ENCODE data around the gene IFNA7.
"Not testable (repeated sequence)": the region's sequence is repeated elsewhere in the genome, so short reads cannot be mapped to it uniquely, and the experiment has no call there.

The IFNA7 gene

DNA sequence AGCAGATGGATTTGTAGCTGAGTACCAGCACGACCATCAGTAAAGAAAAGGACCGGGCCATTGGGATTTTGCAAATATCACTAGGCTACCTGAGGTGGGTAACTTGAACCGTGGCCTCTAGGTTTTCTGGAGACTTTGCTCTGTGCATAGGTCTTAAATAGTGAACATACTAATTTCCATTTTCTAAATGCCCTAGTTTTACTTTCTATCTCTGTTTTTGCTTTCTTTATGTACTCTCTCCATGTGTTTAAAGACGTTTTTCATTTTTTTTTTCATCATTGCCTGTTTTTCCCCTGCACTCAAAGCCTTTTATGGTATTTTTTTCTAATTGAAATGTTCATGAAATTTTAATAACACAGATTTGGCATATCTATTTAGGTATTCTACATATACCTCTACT, at the start of gene IFNA7:
Gene IFNA7 (minus strand): TSS at position 101 of the 400 bp plus-strand sequence. CDS start 40 bp downstream, at position 61.
- peaks cover 32% of the 10 kb centered on the region for H3K27me3 Mint-ChIP-seq
- not testable (repeated sequence) for H3K9me3 Mint-ChIP-seq, H3K36me3 Mint-ChIP-seq

DNA sequence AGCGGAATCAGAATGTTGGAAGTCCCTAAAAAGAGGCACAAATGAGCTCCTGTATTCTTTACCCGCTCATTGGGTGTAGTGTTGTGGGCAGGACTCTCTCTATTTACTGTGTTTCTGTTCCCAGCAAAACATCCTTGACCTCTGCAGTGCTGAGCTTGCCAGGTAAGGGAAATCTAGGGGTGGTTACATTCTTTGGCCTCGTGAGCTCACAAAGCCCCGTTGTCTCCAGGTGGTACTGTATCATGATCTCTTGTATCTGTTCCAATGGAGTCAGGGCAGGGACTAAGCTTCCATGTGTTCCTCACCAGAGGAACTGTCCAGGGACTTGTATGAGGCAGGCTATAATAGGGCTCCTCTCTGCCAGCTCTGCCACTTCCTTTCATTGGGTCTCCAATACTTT, 49.6 kb upstream of the IFNA7 start:
- Mint-ChIP-seq H3K36me3 (no peaks in the 10 kb centered on the region), H3K27ac (no peak overlapping the region), H3K4me3 (no peak overlapping the region), H3K4me1 (peaks cover 6% of the 10 kb centered on the region), H3K9me3 (no peaks in the 10 kb centered on the region), H3K27me3 (peaks cover 60% of the 10 kb centered on the region)
- no peak for ATAC-seq

More for the DNA sequence above, at the start of gene IFNA7:
- not testable (repeated sequence) for H3K4me1 Mint-ChIP-seq, H3K27ac Mint-ChIP-seq, ATAC-seq, H3K4me3 Mint-ChIP-seq

DNA sequence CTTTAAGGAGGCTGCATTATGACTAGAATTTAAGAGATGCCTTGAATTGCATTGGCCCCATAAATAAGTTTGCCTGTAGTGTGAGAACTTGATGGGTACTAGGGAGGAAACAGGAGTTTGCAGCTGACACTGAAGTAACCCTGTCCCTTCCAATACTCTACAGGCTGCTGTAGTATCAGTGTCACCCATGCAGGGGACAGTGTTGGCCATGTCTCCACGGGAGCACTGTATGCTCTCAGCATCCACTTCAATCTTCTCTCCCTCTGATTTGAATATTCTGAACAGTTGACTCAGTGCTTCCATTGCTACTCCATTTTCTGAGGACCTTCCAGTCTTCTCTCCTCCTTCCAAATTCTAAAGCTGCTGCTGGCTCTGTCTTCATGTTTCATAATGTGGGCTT, 49.2 kb upstream of the IFNA7 start:
- Mint-ChIP-seq H3K4me1 (peaks cover 6% of the 10 kb centered on the region), H3K4me3 (no peak overlapping the region), H3K27ac (no peak overlapping the region), H3K9me3 (no peaks in the 10 kb centered on the region), H3K36me3 (no peaks in the 10 kb centered on the region), H3K27me3 (peaks cover 59% of the 10 kb centered on the region)
- no peak for ATAC-seq

DNA sequence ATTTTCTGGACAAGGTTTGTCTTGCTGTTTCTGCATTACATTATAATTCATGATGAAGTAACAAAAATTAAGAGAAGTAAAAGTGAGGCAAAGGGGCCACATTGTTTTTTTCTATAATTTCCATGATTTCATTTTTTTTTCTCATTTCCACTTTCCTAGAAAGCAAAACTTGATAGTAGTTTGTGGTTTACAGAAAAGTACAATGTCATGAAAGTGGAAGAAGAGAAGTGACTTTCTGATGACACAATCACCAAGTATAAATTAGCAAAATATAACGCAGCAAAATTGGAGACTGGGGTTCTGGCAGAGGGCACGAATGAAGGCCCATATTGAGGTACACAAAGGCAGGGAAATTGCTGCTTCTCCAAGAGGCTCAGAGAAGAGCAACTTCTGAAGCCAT, 42.8 kb upstream of the IFNA7 start:
- ATAC-seq = no peak
- Mint-ChIP-seq H3K27me3 (peaks cover 30% of the 10 kb centered on the region), H3K9me3 (no peaks in the 10 kb centered on the region), H3K36me3 (no peaks in the 10 kb centered on the region), H3K27ac (no peak overlapping the region), H3K4me1 (no peaks in the 10 kb centered on the region), H3K4me3 (no peak overlapping the region)

DNA sequence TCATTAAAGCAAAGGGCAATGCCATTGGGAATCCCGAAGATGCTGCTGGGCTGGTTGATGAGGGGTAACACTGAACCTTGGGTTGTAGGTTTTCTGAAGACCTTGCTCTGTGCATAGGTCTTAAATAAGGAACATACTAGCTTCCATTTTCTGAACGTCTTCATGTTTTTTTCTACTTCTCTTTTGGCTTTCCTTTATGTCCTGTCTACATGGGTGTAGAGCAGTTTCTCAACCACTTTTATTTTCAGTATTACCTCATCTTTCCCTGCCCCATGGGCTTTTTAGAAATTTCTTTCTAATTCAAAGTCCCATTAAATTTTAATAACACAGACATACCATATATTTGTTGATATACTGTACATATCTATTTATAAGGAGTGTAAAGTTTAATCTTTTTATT, 37.9 kb upstream of the IFNA7 start, which contains the start of gene IFNA14:
Gene IFNA14 (minus strand): TSS at position 95 of the 400 bp plus-strand sequence. CDS start 70 bp downstream, at position 25.
- Mint-ChIP-seq H3K4me1 (peaks cover 7% of the 10 kb centered on the region), H3K27ac (no peak within 1 kb of the TSS), H3K36me3 (no peaks in the 10 kb centered on the region), H3K4me3 (no peak within 1 kb of the TSS), H3K9me3 (no peaks in the 10 kb centered on the region), H3K27me3 (no peaks in the 10 kb centered on the region)
- no peak for ATAC-seq

DNA sequence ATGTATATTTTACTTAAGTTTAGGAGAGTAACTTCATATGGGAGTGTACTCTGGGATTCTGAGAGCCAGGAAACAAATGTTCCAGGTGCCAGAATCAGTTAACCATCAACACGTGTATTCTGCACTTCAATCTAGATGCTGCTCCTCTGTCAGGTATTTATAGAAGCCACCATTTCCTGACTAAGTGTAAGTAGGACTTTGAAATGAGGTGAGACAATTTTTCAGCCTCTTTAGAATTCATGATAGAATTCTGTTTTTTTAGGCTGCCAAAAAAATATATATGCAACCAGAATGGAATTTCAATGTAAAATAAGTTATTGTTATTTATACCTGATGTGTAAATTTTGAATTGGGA, 34.3 kb upstream of the IFNA7 start:
- not testable (repeated sequence) for H3K4me3 Mint-ChIP-seq, H3K4me1 Mint-ChIP-seq, H3K27me3 Mint-ChIP-seq, H3K9me3 Mint-ChIP-seq, ATAC-seq, H3K36me3 Mint-ChIP-seq, H3K27ac Mint-ChIP-seq

DNA sequence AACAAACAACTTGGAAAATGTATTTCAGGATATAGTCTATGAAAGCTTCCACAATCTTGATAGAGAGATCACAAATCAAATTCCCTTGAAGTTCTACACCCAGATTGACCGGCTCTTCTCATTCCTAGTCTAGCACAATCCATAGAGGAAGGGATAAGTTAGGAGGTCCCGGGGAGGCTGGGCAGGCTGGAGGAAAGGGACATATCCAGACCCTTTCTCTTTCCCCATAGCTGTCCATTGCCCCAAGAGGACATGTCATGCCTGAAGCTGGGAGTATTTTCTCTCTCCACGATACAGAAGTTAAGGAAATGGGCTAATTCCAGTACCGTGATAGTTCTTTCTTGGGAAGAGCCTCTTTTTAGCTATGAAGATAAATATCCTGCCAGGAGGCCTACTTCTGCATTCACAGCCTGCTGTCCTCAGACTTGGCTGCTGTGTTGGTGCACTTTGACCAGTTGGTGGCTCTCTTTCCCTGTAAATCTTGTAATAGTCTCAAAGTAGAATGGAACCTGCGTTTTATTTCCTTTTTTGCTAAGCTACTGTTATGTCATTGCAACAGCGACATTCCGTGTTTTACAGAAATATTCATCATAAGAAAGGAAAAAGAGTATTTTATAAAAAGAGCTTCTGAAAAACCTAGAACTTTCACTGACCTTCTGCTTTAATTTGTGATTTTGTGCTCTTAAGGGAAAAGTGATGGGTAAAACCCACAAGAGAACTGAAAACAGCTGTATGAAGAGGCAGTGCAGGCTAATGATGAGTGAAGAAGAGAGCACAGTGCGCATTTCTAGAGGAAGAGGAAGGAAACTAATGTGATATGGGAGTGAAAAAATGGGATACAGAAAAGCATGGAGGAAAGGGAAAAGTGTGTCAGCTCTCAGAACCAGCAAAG, 33.7 kb upstream of the IFNA7 start:
- peak; percentile 77 for ATAC-seq
- H3K27ac Mint-ChIP-seq, H3K4me3 Mint-ChIP-seq, H3K36me3 Mint-ChIP-seq, H3K27me3 Mint-ChIP-seq, H3K4me1 Mint-ChIP-seq, H3K9me3 Mint-ChIP-seq: not testable (repeated sequence)

DNA sequence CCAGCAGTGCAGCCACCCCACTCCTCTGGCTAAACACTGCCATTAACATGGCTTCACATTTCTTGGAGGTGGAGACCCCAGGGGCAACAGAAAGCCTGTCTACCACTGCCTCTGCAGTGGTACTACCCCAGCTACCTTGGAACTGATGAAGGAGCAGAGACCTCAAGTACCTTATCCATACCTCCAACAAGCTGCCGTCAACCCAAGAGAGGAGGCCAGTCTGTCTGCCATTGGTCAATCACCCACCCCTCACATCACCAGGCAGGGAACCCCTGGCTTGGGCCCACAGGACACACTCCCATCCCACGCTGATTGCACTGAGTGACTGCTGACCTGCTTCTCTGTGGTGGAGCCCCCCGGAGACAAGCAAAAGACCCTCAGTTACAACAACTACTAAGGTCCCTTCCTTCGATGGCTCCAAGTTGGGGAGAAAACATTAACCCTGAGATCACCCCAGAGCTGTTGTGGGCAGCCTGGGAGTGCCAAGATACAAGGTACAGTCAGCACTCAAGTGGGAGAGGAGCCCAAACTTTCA, 32.2 kb upstream of the IFNA7 start:
- H3K27ac Mint-ChIP-seq = no peak overlapping the region
- peaks cover 7% of the 10 kb centered on the region for H3K4me1 Mint-ChIP-seq
- no peak for ATAC-seq
- H3K27me3 Mint-ChIP-seq = no peaks in the 10 kb centered on the region
- no peak overlapping the region for H3K4me3 Mint-ChIP-seq
- no peaks in the 10 kb centered on the region for H3K36me3 Mint-ChIP-seq
- no peaks in the 10 kb centered on the region for H3K9me3 Mint-ChIP-seq

DNA sequence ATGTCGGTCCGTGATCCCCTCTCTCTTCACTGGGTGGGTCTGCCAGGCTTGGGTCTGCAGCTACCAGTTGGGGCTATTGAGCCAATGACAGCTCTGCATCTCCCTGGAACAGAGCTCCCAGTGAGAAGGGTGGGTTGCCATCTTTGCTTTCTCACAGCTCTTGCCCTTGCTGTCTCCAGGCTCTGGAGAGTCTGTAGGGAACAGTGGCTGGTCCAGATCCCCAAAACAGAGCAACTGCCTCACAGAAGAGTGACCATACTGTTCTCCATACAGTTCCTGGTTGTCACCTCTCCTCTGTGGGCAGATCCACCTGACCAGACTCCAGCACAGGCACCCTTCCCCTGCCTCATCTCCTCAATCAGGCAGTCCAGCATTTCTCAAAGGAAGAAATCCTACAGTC, 31.3 kb upstream of the IFNA7 start:
- no peaks in the 10 kb centered on the region for H3K27me3 Mint-ChIP-seq
- H3K9me3 Mint-ChIP-seq = no peaks in the 10 kb centered on the region
- H3K4me1 Mint-ChIP-seq = peaks cover 7% of the 10 kb centered on the region
- H3K36me3 Mint-ChIP-seq = no peaks in the 10 kb centered on the region
- ATAC-seq = peak; percentile 6
- H3K4me3 Mint-ChIP-seq = no peak overlapping the region
- H3K27ac Mint-ChIP-seq = no peak overlapping the region

DNA sequence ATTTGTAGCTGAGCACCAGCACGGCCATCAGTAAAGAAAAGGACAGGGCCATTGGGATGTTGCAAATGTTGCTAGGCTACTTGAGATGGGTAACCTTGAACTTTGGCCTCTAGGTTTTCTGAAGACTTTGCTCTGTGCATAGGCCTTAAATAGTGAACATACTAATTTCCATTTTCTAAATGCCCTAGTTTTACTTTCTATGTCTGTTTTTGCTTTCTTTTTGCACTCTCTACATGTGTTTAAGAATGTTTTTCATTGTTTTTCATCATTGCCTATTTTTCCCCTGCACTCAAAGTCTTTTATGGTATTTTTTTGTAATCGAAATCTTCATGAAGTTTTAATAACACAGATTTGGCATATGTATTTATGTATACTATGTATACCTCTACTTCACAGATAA, 26.1 kb upstream of the IFNA7 start, which contains the start of gene IFNA17:
Gene IFNA17 (minus strand): TSS at position 101 of the 400 bp plus-strand sequence. CDS start 49 bp downstream, at position 52.
- H3K27me3 Mint-ChIP-seq = peaks cover 16% of the 10 kb centered on the region
- no peaks in the 10 kb centered on the region for H3K4me1 Mint-ChIP-seq
- no peak for ATAC-seq
- no peaks in the 10 kb centered on the region for H3K36me3 Mint-ChIP-seq
- H3K9me3 Mint-ChIP-seq = no peaks in the 10 kb centered on the region
- no peak within 1 kb of the TSS for H3K27ac Mint-ChIP-seq
- no peak within 1 kb of the TSS for H3K4me3 Mint-ChIP-seq

DNA sequence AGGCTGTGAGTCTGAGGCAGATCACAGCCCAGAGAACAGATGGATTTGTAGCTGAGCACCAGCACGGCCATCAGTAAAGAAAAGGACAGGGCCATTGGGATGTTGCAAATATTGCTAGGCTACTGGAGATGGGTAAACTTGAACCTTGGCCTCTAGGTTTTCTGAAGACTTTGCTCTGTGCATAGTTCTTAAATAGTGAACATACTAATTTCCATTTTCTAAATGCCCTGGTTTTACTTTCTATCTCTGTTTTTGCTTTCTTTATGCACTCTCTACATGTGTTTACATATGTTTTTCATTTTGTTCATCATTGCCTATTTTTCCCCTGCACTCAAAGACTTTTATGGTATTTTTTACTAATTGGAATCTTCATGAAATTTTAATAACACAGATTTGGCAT, 15.2 kb upstream of the IFNA7 start, which contains the start of gene IFNA16:
Gene IFNA16 (minus strand): TSS at position 101 of the 400 bp plus-strand sequence. CDS start 6 bp downstream, at position 95.
- H3K9me3 Mint-ChIP-seq, H3K36me3 Mint-ChIP-seq, H3K27ac Mint-ChIP-seq, H3K4me3 Mint-ChIP-seq, ATAC-seq: not testable (repeated sequence)
- peaks cover 15% of the 10 kb centered on the region for H3K4me1 Mint-ChIP-seq
- H3K27me3 Mint-ChIP-seq = peaks cover 23% of the 10 kb centered on the region

DNA sequence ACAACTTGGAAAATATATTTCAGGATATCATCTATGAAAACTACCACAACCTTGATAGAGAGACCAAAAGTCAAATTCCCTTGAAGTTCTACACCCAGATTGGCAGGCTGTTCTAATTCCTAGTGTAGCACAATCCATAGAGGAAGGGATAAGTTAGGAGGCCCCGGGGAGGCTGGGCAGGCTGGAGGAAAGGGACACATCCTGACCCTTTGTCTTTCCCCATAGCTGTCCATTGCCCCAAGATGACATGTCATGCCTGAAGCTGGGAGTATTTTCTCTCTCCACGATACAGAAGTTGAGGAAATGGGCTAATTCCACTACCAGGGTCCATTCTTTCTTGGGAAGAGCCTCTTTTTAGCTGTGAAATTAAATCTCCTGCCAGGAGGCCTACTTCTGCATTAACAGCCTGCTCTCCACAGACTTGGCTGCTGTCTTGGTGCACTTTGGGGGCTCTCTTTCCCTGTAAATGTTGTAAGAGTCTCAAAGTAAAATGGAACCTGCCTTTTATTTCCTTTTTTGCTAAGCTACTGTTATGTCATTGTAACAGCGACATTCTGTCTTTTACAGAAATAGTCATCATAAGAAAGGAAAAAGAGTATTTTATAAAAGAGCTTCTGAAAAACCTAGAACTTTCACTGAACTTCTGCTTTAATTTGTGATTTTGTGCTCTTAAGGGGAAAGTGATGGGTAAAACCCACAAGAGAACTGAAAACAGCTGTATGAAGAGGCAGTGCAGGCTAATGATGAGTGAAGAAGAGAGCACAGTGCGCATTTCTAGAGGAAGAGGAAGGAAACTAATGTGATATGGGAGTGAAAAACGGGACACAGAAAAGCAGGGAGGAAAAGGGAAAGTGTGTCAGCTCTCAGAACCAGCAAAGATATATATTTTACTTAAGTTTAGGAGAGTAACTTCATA, 11.7 kb upstream of the IFNA7 start:
- H3K27me3 Mint-ChIP-seq, H3K9me3 Mint-ChIP-seq, H3K27ac Mint-ChIP-seq, H3K4me3 Mint-ChIP-seq, H3K36me3 Mint-ChIP-seq: not testable (repeated sequence)
- peak; percentile 78 for ATAC-seq
- H3K4me1 Mint-ChIP-seq = peaks cover 15% of the 10 kb centered on the region

DNA sequence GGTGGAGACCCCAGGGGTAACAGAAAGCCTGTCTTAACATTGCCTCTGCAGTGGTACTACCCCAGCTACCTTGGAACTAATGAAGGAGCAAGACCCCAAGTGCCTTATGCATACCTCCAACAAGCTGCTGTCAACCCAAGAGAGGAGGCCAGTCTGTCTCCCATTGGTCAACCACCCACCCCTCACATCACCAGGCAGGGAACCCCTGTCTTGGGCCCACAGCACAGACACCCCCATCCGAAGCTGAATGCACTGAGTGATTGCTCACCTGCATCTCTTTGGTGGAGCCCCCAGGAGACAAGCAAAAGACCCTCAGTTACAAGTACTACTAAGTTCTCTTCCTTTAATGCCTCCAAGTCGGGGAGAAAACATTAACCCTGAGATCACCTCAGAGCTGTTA, 10.2 kb upstream of the IFNA7 start:
- not testable (repeated sequence) for H3K4me3 Mint-ChIP-seq, ATAC-seq, H3K36me3 Mint-ChIP-seq, H3K27me3 Mint-ChIP-seq, H3K27ac Mint-ChIP-seq, H3K9me3 Mint-ChIP-seq
- H3K4me1 Mint-ChIP-seq = peaks cover 15% of the 10 kb centered on the region

DNA sequence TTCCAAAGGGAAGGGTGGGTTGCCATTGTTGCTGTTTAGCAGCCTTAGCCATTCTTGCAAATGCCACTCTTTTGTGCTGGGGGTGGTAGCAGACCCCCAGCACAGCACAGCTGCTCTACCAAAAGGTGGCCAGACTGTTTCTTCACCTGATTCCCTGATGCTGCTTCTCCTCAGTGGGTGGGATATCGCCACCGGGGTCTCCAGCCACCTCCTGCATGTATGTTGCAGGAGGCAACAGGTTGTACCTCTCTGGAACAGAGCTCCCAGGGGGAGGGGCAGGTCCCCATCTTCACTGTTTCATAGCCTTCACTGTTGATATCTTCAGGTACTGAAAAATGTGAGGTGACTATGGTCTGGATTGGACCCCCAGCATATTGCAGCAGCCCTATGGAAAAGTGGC, 8.8 kb upstream of the IFNA7 start:
- not testable (repeated sequence) for H3K36me3 Mint-ChIP-seq, H3K9me3 Mint-ChIP-seq, ATAC-seq, H3K4me3 Mint-ChIP-seq, H3K27me3 Mint-ChIP-seq, H3K27ac Mint-ChIP-seq
- H3K4me1 Mint-ChIP-seq = peaks cover 15% of the 10 kb centered on the region

DNA sequence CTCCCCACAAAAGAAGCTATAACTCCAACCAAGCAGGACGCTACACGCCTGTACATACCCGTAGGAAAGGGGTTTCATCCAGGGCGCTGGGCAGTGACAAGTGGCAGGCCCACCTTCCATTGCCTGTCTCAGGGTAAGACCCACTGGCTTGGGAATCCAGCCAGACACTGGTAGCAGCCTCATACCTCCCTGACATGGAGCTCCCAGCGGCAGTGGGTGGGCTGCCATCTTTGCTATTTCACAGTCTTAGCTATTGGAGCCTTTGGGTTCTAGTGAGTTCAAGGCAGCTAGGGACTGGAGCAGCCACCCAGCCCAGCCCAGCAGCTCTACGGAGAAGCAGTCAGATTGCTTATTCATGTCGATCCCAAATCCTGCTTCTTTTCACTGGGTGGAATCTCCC, 8.3 kb upstream of the IFNA7 start:
- Mint-ChIP-seq H3K9me3 (no peaks in the 10 kb centered on the region), H3K27ac (no peak overlapping the region), H3K4me3 (no peak overlapping the region), H3K4me1 (peaks cover 15% of the 10 kb centered on the region), H3K27me3 (peaks cover 7% of the 10 kb centered on the region), H3K36me3 (no peaks in the 10 kb centered on the region)
- no peak for ATAC-seq
